Measurements from ENCODE around the gene ZFAND3. TPM values are rescaled to one million over a fixed set of nuclear protein-coding genes. Genes with fewer than 3 reads are reported as not detected.
A peak's percentile ranks its signal among the peaks of the same experiment; 100 is the strongest.

ZFAND3 gene
- total RNA-seq, 1 donor from 2014 or later: 84.4 TPM

DNA sequence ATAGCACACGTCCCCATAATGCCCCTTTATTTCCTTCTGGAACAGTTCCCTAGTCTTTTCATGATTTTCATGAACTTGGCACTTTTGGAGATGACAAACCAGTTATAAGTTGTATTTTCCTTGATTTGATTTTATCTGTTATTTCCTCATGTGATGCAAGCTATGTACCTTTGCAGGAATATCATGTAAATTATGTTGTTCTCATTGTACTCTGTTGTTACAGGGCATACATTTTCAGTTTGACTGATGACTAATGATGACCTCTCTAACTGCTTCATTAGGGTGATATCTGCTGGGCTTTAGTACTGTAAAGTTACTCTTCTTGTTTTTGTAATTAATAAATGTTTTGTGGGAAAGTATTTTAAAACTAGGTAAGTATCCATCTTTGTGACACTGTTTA, 147.3 kb downstream of the ZFAND3 start:
- Mint-ChIP-seq H3K36me3 (ENCODE audit: unreplicated experiment) (peaks cover 29% of the 10 kb centered on the region), H3K27me3 (ENCODE audit: unreplicated experiment) (no peaks in the 10 kb centered on the region), H3K9me3 (ENCODE audit: unreplicated experiment) (peaks cover 7% of the 10 kb centered on the region), H3K27ac (ENCODE audit: unreplicated experiment) (no peak overlapping the region), H3K4me3 (ENCODE audit: unreplicated experiment) (no peak overlapping the region), H3K4me1 (ENCODE audit: unreplicated experiment) (peaks cover 9% of the 10 kb centered on the region)
- DNase-seq (ENCODE audit: extremely low spot score, unreplicated experiment): no peak
- TF ChIP-seq CTCF (IDR thresholded peaks at IDR 0.05): no peak

- Mint-ChIP-seq H3K27ac (ENCODE audit: unreplicated experiment) (no peak overlapping the region), H3K4me3 (ENCODE audit: unreplicated experiment) (no peak overlapping the region), H3K27me3 (ENCODE audit: unreplicated experiment) (no peaks in the 10 kb centered on the region), H3K4me1 (ENCODE audit: unreplicated experiment) (peaks cover 9% of the 10 kb centered on the region), H3K9me3 (ENCODE audit: unreplicated experiment) (peaks cover 7% of the 10 kb centered on the region), H3K36me3 (ENCODE audit: unreplicated experiment) (peaks cover 25% of the 10 kb centered on the region)
- TF ChIP-seq CTCF (IDR thresholded peaks at IDR 0.05): no peak
- no peak for DNase-seq (ENCODE audit: extremely low spot score, unreplicated experiment)
These were observed 148.1 kb downstream of the ZFAND3 start for GRCh38 chr6:37967651-37968050.

- no peak for DNase-seq (ENCODE audit: extremely low spot score, unreplicated experiment)
- H3K27ac Mint-ChIP-seq (ENCODE audit: unreplicated experiment): no peak overlapping the region
- H3K4me1 Mint-ChIP-seq (ENCODE audit: unreplicated experiment): peaks cover 12% of the 10 kb centered on the region
These were observed 151.7 kb downstream of the ZFAND3 start for GRCh38 chr6:37971266-37971665.

DNA sequence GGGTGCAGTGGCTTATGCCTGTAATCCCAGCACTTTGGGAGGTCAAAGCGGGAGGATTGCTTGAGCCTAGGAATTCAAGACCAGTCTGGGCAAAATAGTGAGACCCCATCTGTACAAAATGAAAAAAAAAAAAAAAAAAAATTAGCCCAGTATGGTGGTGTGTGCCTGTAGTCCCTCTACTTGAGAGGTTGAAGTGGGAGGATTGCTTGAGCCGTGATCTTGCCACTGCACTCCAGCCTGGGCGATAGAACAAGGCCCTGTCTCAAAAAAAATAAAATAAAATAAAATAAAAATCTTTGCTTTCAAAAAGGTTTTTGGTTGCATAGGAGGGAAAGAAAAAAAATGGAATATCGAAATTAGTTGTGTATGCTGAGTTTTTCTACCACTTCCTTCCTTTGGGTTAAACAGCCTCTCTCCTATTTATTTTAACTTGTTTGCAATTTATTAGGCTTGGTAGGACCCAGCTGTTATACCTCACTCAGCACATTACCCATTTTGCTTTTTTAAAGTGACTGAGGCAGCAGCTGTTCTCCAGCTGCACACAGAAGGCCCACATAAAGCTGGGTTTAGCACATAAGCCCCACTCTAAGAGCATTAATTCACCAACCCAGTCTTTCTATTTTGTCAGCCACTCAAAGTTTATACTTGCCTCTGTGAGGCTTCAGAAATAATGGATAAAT, 152.3 kb downstream of the ZFAND3 start:
- Mint-ChIP-seq H3K36me3 (ENCODE audit: unreplicated experiment) (peaks cover 17% of the 10 kb centered on the region), H3K4me1 (ENCODE audit: unreplicated experiment) (peaks cover 12% of the 10 kb centered on the region), H3K27ac (ENCODE audit: unreplicated experiment) (no peak overlapping the region), H3K27me3 (ENCODE audit: unreplicated experiment) (no peaks in the 10 kb centered on the region), H3K9me3 (ENCODE audit: unreplicated experiment) (peaks cover 12% of the 10 kb centered on the region), H3K4me3 (ENCODE audit: unreplicated experiment) (no peak overlapping the region)
- no peak for DNase-seq (ENCODE audit: extremely low spot score, unreplicated experiment)
- TF ChIP-seq CTCF (IDR thresholded peaks at IDR 0.05): no peak

More at GRCh38 chr6:37971266-37971665, 151.7 kb downstream of the ZFAND3 start:
- no peak overlapping the region for H3K4me3 Mint-ChIP-seq (ENCODE audit: unreplicated experiment)
- H3K9me3 Mint-ChIP-seq (ENCODE audit: unreplicated experiment): peaks cover 12% of the 10 kb centered on the region
- no peak for TF ChIP-seq CTCF (IDR thresholded peaks at IDR 0.05)
- peaks cover 21% of the 10 kb centered on the region for H3K36me3 Mint-ChIP-seq (ENCODE audit: unreplicated experiment)
- no peaks in the 10 kb centered on the region for H3K27me3 Mint-ChIP-seq (ENCODE audit: unreplicated experiment)

- Mint-ChIP-seq H3K9me3 (ENCODE audit: unreplicated experiment) (peaks cover 6% of the 10 kb centered on the region), H3K4me3 (ENCODE audit: unreplicated experiment) (no peak overlapping the region), H3K27me3 (ENCODE audit: unreplicated experiment) (no peaks in the 10 kb centered on the region), H3K4me1 (ENCODE audit: unreplicated experiment) (peaks cover 10% of the 10 kb centered on the region), H3K36me3 (ENCODE audit: unreplicated experiment) (peaks cover 14% of the 10 kb centered on the region), H3K27ac (ENCODE audit: unreplicated experiment) (peak overlapping the region; percentile 58)
- no peak for DNase-seq (ENCODE audit: extremely low spot score, unreplicated experiment)
- TF ChIP-seq CTCF (IDR thresholded peaks at IDR 0.05): no peak
These were observed 153.6 kb downstream of the ZFAND3 start for GRCh38 chr6:37972994-37973757.
